H9 (cell line): ENCODE data around the gene SOX12. TPM values are rescaled to one million over a fixed set of nuclear protein-coding genes. Genes with fewer than 3 reads are reported as not detected.

Source experiments
- DNase-seq: peaks from one replicate; pipeline ENCODE4 v3.0.0-alpha.2; 2017
- H2AFZ ChIP-seq: one replicate; pipeline ENCODE4 v1.6.1; 2013; ENCODE audit warnings: mild to moderate bottlenecking, low read length, control low read depth, moderate library complexity
- H2AK5ac ChIP-seq: 2 replicates; pipeline ENCODE4 v1.6.1; 2013; ENCODE audit warnings: low read length, control low read depth, mixed read lengths; ENCODE audit not compliant: insufficient read length
- H2BK120ac ChIP-seq: one replicate; pipeline ENCODE4 v1.6.1; 2013; ENCODE audit warnings: low read depth, mild to moderate bottlenecking, low read length, control low read depth, inconsistent platforms; ENCODE audit not compliant: poor library complexity, severe bottlenecking
- H2BK12ac ChIP-seq: 2 replicates; pipeline ENCODE4 v1.6.1; 2013; ENCODE audit warnings: low read length, control low read depth, mixed read lengths, low read depth; ENCODE audit not compliant: insufficient read length
- H2BK15ac ChIP-seq: 2 replicates; pipeline ENCODE4 v1.6.1; 2013; ENCODE audit warnings: low read depth, low read length, control low read depth
- H2BK20ac ChIP-seq: one replicate; pipeline ENCODE4 v1.6.1; 2013; ENCODE audit warnings: low read depth, mild to moderate bottlenecking, low read length, control low read depth, inconsistent platforms; ENCODE audit not compliant: poor library complexity, severe bottlenecking
- H2BK5ac ChIP-seq: 2 replicates; pipeline ENCODE4 v1.6.1; 2013; ENCODE audit warnings: low read length, control low read depth, mixed read lengths; ENCODE audit not compliant: insufficient read length
- H3K14ac ChIP-seq: 2 replicates; pipeline ENCODE4 v1.6.1; 2013; ENCODE audit warnings: low read length, control low read depth; ENCODE audit not compliant: insufficient read depth
- H3K18ac ChIP-seq: 2 replicates; pipeline ENCODE4 v1.6.1; 2013; ENCODE audit warnings: low read depth, mild to moderate bottlenecking, mixed read lengths, low read length, control low read depth; ENCODE audit not compliant: insufficient read length
- H3K23ac ChIP-seq: 2 replicates; pipeline ENCODE4 v1.6.1; 2013; ENCODE audit warnings: low read length, control low read depth, mixed read lengths, low read depth; ENCODE audit not compliant: insufficient read length
- H3K23me2 ChIP-seq: 2 replicates; pipeline ENCODE4 v1.6.1; 2013; ENCODE audit warnings: low read depth, mild to moderate bottlenecking, mixed read lengths, low read length, control low read depth; ENCODE audit not compliant: insufficient read length, poor library complexity, severe bottlenecking
- H3K27ac ChIP-seq: 2 replicates; pipeline ENCODE4 v1.5.1; 2013; ENCODE audit warnings: low read length, control low read depth, mixed read lengths, low read depth; ENCODE audit not compliant: insufficient read length
- H3K27me3 ChIP-seq: 2 replicates; pipeline ENCODE4 v1.6.1; 2013; ENCODE audit warnings: low read length, control low read depth, inconsistent platforms; ENCODE audit not compliant: insufficient read depth
- H3K4ac ChIP-seq: 2 replicates; pipeline ENCODE4 v1.6.1; 2013; ENCODE audit warnings: low read depth, mild to moderate bottlenecking, control low read depth, inconsistent platforms, low read length, moderate library complexity
- H3K4me1 ChIP-seq: 2 replicates; pipeline ENCODE4 v1.6.1; 2013; ENCODE audit warnings: low read length, control low read depth, inconsistent platforms; ENCODE audit not compliant: insufficient read depth
- H3K4me2 ChIP-seq: 2 replicates; pipeline ENCODE4 v1.6.1; 2013; ENCODE audit warnings: low read length, control low read depth, mixed read lengths; ENCODE audit not compliant: insufficient read length, insufficient read depth
- H3K56ac ChIP-seq: 2 replicates; pipeline ENCODE4 v1.6.1; 2013; ENCODE audit warnings: low read depth, mild to moderate bottlenecking, mixed read lengths, low read length, control low read depth; ENCODE audit not compliant: insufficient read length
- H3K79me1 ChIP-seq: 2 replicates; pipeline ENCODE4 v1.6.1; 2013; ENCODE audit warnings: low read depth, mild to moderate bottlenecking, moderate library complexity, low read length, control low read depth, inconsistent platforms; ENCODE audit not compliant: insufficient read depth, poor library complexity, severe bottlenecking
- H3K79me2 ChIP-seq: 2 replicates; pipeline ENCODE4 v1.6.1; 2013; ENCODE audit warnings: low read length, control low read depth, inconsistent platforms; ENCODE audit not compliant: insufficient read depth
- H3K9ac ChIP-seq: 2 replicates; pipeline ENCODE4 v1.6.1; 2013; ENCODE audit warnings: low read length, control low read depth, mixed read lengths; ENCODE audit not compliant: insufficient read length; ENCODE audit errors: extremely low read depth
- H3K9me3 ChIP-seq: one replicate; pipeline ENCODE4 v1.6.1; 2013; ENCODE audit warnings: low read depth, low read length, inconsistent platforms; ENCODE audit not compliant: control insufficient read depth
- H3T11ph ChIP-seq: one replicate; pipeline ENCODE4 v1.6.1; 2013; ENCODE audit warnings: mild to moderate bottlenecking, low read length, control low read depth, inconsistent platforms
- H4K20me1 ChIP-seq: one replicate; pipeline ENCODE4 v1.6.1; 2013; ENCODE audit not compliant: control insufficient read depth, insufficient read length, insufficient read depth
- H4K5ac ChIP-seq: 2 replicates; pipeline ENCODE4 v1.6.1; 2013; ENCODE audit warnings: low read depth, mild to moderate bottlenecking, mixed read lengths, low read length, control low read depth; ENCODE audit not compliant: insufficient read length
- H4K8ac ChIP-seq: replicated peaks from 2 replicates; pipeline ENCODE4 v1.6.1; 2013; ENCODE audit warnings: low read length, control low read depth, mixed read lengths, low read depth; ENCODE audit not compliant: insufficient read length
- H4K91ac ChIP-seq: 2 replicates; pipeline ENCODE4 v1.6.1; 2013; ENCODE audit warnings: low read depth, mild to moderate bottlenecking, moderate library complexity, mixed read lengths, low read length, control low read depth; ENCODE audit not compliant: insufficient read length
- H3K27ac Mint-ChIP-seq, 3 experiments: 2 replicates in 2 of 3; 3 replicates in 1 of 3; pipeline ENCODE4 v1.8.0; 2020 to 2021; ENCODE audit warnings: mixed read lengths in 3 of 3, mild to moderate bottlenecking in 1 of 3, moderate library complexity in 1 of 3
- H3K27me3 Mint-ChIP-seq: 2 replicates; pipeline ENCODE4 v1.8.0; 2021; ENCODE audit warnings: low read depth, mild to moderate bottlenecking, moderate library complexity, mixed read lengths
- H3K36me3 Mint-ChIP-seq, 3 experiments: 2 replicates in 2 of 3; 3 replicates in 1 of 3; pipeline ENCODE4 v1.8.0; 2020 to 2021; ENCODE audit warnings: low read depth in 3 of 3, mixed read lengths in 3 of 3; ENCODE audit not compliant: insufficient read depth in 1 of 3
- H3K4me1 Mint-ChIP-seq, 2 experiments: 2 replicates each; pipeline ENCODE4 v1.8.0; 2020; ENCODE audit warnings: mixed read lengths in 2 of 2
- H3K4me3 Mint-ChIP-seq, 2 experiments: 2 replicates in 1 of 2; 3 replicates in 1 of 2; pipeline ENCODE4 v1.8.0; 2020 to 2021; ENCODE audit warnings: mild to moderate bottlenecking in 2 of 2, mixed read lengths in 2 of 2, moderate library complexity in 1 of 2
- H3K9me3 Mint-ChIP-seq, 2 experiments: 2 replicates in 1 of 2; 3 replicates in 1 of 2; pipeline ENCODE4 v1.8.0; 2020; ENCODE audit warnings: mild to moderate bottlenecking in 2 of 2, mixed read lengths in 2 of 2, moderate library complexity in 1 of 2
- WGBS: extraction: QIAGEN DNeasy Blood & Tissue Kit; methylation state at CpG from one replicate; pipeline ENCODE4 v1.1.7; 2013; ENCODE audit warnings: missing lambda C conversion rate, low lambda C conversion rate, mixed read lengths; ENCODE audit not compliant: insufficient read length; ENCODE audit errors: extremely low coverage; 5-methylcytosine and 5-hydroxymethylcytosine counted together
- total RNA-seq: library from RNA; stranded (reverse); gene quantifications from 2 replicates; pipeline ENCODE4 v1.2.1, GENCODE V29; 2021
- TF ChIP-seq, protein P1 (sequence below): fragments of 200-600 bp; sonication (generic); conservative IDR thresholded peaks from 3 replicates; pipeline ENCODE4 v1.8.0; 2021; ENCODE audit warnings: antibody characterized with exemption, mild to moderate bottlenecking

Gene SOX12
- total RNA-seq, 1 experiment from 2014 or later = 54.4 TPM

DNA sequence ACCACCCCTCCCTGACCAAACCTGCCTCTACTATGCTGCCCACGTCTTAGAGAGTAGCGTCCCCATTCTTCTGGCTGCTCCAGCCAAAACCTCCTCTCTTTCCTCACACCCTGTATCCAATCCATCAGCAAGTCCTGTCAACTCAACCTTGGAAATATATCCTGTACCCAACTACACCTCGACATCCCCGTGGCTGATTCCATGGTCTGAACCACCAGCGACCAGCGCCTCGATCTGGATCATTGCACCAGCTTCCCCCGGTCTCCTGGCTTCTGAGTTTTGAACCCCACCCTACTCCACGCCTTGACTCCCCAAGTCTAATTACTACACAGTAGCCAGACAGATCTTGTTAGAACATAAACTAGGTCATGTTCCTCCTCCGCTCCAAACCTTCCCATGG is 31.4 kb downstream of the SOX12 start:
- Histone ChIP-seq H2BK12ac (no peak overlapping the region), H2BK15ac (no peak overlapping the region), H3K9ac (no peak overlapping the region), H3T11ph (no peak overlapping the region), H3K56ac (no peak overlapping the region), H3K18ac (no peak overlapping the region), H3K79me1 (no peaks in the 10 kb centered on the region), H3K4me2 (no peak overlapping the region), H3K9me3 (no peaks in the 10 kb centered on the region), H4K20me1 (no peaks in the 10 kb centered on the region), H3K27me3 (no peaks in the 10 kb centered on the region; the same call in 1 of the 2 replicates), H2BK5ac (no peak overlapping the region), H3K79me2 (no peaks in the 10 kb centered on the region), H3K14ac (no peak overlapping the region), H4K5ac (no peak overlapping the region), H3K4me1 (no peaks in the 10 kb centered on the region; the same call in 1 of the 2 replicates), H4K91ac (no peak overlapping the region), H2BK120ac (no peak overlapping the region), H3K4ac (no peak overlapping the region), H2BK20ac (no peak overlapping the region), H3K23ac (no peak overlapping the region), H2AFZ (no peak overlapping the region), H2AK5ac (no peak overlapping the region), H3K27ac (no peak overlapping the region), H3K23me2 (no peaks in the 10 kb centered on the region), H4K8ac (no peak overlapping the region)
- TF ChIP-seq, protein P1, sequence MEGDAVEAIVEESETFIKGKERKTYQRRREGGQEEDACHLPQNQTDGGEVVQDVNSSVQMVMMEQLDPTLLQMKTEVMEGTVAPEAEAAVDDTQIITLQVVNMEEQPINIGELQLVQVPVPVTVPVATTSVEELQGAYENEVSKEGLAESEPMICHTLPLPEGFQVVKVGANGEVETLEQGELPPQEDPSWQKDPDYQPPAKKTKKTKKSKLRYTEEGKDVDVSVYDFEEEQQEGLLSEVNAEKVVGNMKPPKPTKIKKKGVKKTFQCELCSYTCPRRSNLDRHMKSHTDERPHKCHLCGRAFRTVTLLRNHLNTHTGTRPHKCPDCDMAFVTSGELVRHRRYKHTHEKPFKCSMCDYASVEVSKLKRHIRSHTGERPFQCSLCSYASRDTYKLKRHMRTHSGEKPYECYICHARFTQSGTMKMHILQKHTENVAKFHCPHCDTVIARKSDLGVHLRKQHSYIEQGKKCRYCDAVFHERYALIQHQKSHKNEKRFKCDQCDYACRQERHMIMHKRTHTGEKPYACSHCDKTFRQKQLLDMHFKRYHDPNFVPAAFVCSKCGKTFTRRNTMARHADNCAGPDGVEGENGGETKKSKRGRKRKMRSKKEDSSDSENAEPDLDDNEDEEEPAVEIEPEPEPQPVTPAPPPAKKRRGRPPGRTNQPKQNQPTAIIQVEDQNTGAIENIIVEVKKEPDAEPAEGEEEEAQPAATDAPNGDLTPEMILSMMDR = no peak
- WGBS = no CpG with 5 or more reads among the region's 10 CpGs
- no peak overlapping the region; a peak in 1 of 7 replicates for H3K27ac Mint-ChIP-seq
- peaks cover 0 to 3% (median 0%) of the 10 kb centered on the region in 3 experiments; a peak in 2 of 7 replicates for H3K36me3 Mint-ChIP-seq
- DNase-seq = no peak
- peaks cover 11% of the 10 kb centered on the region for H3K27me3 Mint-ChIP-seq
- peaks cover 10 to 23% of the 10 kb centered on the region in 2 experiments for H3K4me1 Mint-ChIP-seq
- no peaks in the 10 kb centered on the region for H3K9me3 Mint-ChIP-seq
- no peak overlapping the region for H3K4me3 Mint-ChIP-seq
